NOMO-1 treated with DMSO at 0.1 percent for 48 hours (cell line): Measurements from ENCODE around the gene OR6S1.
"Not testable (repeated sequence)": the region's sequence is repeated elsewhere in the genome, so short reads cannot be mapped to it uniquely, and the experiment has no call there.

Experiments
- DNase-seq: peaks from one replicate; lab custom pipeline; 2025; ENCODE audit not compliant: unreplicated experiment; lab: John Stamatoyannopoulos, UW

OR6S1 gene

GRCh38 chr14:20611277-20611676, 30.2 kb downstream of the OR6S1 start:
- DNase-seq: no peak

GRCh38 chr14:20610002-20610765, 31.3 kb downstream of the OR6S1 start:
- peak; percentile 62 for DNase-seq

- DNase-seq: peak; percentile 83
Observed at GRCh38 chr14:20609215-20610001, 32.1 kb downstream of the OR6S1 start.

- DNase-seq: no peak
Observed at GRCh38 chr14:20608383-20609110, 32.9 kb downstream of the OR6S1 start.

GRCh38 chr14:20607617-20608016, 33.9 kb downstream of the OR6S1 start:
- no peak for DNase-seq

GRCh38 chr14:20606902-20607242, 34.6 kb downstream of the OR6S1 start:
- DNase-seq: no peak

- no peak for DNase-seq
Observed at GRCh38 chr14:20606190-20606901, 35.1 kb downstream of the OR6S1 start.

- no peak for DNase-seq
Observed at GRCh38 chr14:20603813-20604690, 37.4 kb downstream of the OR6S1 start.

- no peak for DNase-seq
Observed at GRCh38 chr14:20602583-20602982, 38.9 kb downstream of the OR6S1 start.

- peak; percentile 22 for DNase-seq
Observed at GRCh38 chr14:20601522-20601921, 40.0 kb downstream of the OR6S1 start.

- no peak for DNase-seq
Observed at GRCh38 chr14:20597108-20597507, 44.4 kb downstream of the OR6S1 start.

- not testable (repeated sequence) for DNase-seq
Observed at GRCh38 chr14:20595726-20596125, 45.8 kb downstream of the OR6S1 start.

- DNase-seq: no peak
Observed at GRCh38 chr14:20592574-20592973, 48.9 kb downstream of the OR6S1 start.

GRCh38 chr14:20591235-20591634, 50.3 kb downstream of the OR6S1 start, which contains the start of gene RNASE12:
Gene RNASE12 (minus strand): TSS chr14:20591376. CDS start chr14:20590723, 653 bp downstream.
- DNase-seq: no peak
